ENCODE measurements around the gene UFD1. TPM values are rescaled to one million over a fixed set of nuclear protein-coding genes. Genes with fewer than 3 reads are reported as not detected.

The UFD1 gene
- total and polyA plus RNA-seq, 9 of the 15 experiments (the other 6 are each of a cell fraction or from before 2014, with no cell fraction given): 238 to 645 (median 363) TPM

DNA sequence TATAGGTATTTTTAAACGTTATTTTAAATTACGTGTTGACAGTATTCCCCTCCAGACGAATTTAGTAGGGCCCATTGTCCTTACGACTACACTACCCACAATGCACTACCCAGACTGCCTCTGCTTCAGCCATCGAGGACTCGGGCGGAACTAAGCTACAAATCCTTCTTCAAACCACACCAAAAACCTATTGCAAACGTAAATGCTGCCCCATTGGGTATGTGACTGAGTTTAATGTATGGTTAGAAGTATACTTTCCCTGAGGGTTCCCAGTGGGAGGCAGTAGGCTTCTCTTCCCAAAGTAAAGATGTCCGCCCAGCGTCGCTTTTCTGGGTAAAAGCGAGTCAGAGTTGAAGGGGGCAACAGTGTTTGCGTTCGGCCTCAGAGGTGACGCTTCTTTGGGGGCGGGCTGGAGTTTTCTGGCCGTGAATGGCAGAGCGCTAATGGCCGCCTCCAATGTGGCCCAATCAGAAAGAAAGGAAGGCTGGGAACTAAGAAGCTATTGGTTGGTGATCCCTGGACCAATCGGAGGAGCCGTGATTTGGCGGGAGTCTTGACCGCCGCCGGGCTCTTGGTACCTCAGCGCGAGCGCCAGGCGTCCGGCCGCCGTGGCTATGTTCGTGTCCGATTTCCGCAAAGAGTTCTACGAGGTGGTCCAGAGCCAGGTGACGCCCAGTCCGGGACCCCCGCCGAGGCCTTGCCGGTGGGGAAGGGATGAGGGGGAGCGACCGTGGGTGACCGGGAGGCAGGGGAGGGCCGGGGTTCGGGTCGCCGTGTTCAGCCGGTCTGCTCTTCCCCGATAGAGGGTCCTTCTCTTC is 571 bp upstream of the UFD1 start, which contains the start of gene CDC45 (continued):
- TF ChIP-seq, protein P1, sequence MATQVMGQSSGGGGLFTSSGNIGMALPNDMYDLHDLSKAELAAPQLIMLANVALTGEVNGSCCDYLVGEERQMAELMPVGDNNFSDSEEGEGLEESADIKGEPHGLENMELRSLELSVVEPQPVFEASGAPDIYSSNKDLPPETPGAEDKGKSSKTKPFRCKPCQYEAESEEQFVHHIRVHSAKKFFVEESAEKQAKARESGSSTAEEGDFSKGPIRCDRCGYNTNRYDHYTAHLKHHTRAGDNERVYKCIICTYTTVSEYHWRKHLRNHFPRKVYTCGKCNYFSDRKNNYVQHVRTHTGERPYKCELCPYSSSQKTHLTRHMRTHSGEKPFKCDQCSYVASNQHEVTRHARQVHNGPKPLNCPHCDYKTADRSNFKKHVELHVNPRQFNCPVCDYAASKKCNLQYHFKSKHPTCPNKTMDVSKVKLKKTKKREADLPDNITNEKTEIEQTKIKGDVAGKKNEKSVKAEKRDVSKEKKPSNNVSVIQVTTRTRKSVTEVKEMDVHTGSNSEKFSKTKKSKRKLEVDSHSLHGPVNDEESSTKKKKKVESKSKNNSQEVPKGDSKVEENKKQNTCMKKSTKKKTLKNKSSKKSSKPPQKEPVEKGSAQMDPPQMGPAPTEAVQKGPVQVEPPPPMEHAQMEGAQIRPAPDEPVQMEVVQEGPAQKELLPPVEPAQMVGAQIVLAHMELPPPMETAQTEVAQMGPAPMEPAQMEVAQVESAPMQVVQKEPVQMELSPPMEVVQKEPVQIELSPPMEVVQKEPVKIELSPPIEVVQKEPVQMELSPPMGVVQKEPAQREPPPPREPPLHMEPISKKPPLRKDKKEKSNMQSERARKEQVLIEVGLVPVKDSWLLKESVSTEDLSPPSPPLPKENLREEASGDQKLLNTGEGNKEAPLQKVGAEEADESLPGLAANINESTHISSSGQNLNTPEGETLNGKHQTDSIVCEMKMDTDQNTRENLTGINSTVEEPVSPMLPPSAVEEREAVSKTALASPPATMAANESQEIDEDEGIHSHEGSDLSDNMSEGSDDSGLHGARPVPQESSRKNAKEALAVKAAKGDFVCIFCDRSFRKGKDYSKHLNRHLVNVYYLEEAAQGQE (IDR thresholded peaks at IDR 0.05; ENCODE audit: borderline replicate concordance): no peak
- TF ChIP-seq, protein P1 (CRISPR knock-in tag; IDR thresholded peaks at IDR 0.05; ENCODE audit: low read depth): peak; percentile 88; the same call in 1 of the 2 replicates
- TF ChIP-seq, protein P2, sequence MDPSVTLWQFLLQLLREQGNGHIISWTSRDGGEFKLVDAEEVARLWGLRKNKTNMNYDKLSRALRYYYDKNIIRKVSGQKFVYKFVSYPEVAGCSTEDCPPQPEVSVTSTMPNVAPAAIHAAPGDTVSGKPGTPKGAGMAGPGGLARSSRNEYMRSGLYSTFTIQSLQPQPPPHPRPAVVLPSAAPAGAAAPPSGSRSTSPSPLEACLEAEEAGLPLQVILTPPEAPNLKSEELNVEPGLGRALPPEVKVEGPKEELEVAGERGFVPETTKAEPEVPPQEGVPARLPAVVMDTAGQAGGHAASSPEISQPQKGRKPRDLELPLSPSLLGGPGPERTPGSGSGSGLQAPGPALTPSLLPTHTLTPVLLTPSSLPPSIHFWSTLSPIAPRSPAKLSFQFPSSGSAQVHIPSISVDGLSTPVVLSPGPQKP (CRISPR knock-in tag; IDR thresholded peaks at IDR 0.05): no peak
- TF ChIP-seq FOS (IDR thresholded peaks at IDR 0.05; ENCODE audit: extremely low read depth, insufficient read length) (no peak), KLF6 (CRISPR knock-in tag; IDR thresholded peaks at IDR 0.05; ENCODE audit: borderline replicate concordance) (peak; percentile 95; the same call in 1 of the 2 replicates), TAF9B (IDR thresholded peaks at IDR 0.05; ENCODE audit: partially characterized antibody) (no peak), ZNF140 (CRISPR knock-in tag; IDR thresholded peaks at IDR 0.05) (0 out of 2 replicates have a peak, but pooled peaks have one; percentile 77), CBX8 (IDR thresholded peaks at IDR 0.05; ENCODE audit: borderline replicate concordance, extremely low read depth, low read depth, low read length, poor library complexity, severe bottlenecking) (no peak), MTA3 (IDR thresholded peaks at IDR 0.05; ENCODE audit: borderline replicate concordance) (no peak)
- TF ChIP-seq, protein P3, sequence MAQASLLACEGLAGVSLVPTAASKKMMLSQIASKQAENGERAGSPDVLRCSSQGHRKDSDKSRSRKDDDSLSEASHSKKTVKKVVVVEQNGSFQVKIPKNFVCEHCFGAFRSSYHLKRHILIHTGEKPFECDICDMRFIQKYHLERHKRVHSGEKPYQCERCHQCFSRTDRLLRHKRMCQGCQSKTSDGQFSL (CRISPR knock-in tag; IDR thresholded peaks at IDR 0.05): no peak
- TF ChIP-seq, protein P3 (tag; IDR thresholded peaks at IDR 0.05): peak in 1 of 2 experiments; percentile 69; a peak in 1 of 4 replicates
- TF ChIP-seq, protein P4, sequence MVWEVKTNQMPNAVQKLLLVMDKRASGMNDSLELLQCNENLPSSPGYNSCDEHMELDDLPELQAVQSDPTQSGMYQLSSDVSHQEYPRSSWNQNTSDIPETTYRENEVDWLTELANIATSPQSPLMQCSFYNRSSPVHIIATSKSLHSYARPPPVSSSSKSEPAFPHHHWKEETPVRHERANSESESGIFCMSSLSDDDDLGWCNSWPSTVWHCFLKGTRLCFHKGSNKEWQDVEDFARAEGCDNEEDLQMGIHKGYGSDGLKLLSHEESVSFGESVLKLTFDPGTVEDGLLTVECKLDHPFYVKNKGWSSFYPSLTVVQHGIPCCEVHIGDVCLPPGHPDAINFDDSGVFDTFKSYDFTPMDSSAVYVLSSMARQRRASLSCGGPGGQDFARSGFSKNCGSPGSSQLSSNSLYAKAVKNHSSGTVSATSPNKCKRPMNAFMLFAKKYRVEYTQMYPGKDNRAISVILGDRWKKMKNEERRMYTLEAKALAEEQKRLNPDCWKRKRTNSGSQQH (CRISPR knock-in tag; IDR thresholded peaks at IDR 0.05): peak; percentile 98
